ENCODE measurements around the gene PHLDA3.
"Not testable (repeated sequence)": the region's sequence is repeated elsewhere in the genome, so short reads cannot be mapped to it uniquely, and the experiment has no call there.

Gene PHLDA3

DNA sequence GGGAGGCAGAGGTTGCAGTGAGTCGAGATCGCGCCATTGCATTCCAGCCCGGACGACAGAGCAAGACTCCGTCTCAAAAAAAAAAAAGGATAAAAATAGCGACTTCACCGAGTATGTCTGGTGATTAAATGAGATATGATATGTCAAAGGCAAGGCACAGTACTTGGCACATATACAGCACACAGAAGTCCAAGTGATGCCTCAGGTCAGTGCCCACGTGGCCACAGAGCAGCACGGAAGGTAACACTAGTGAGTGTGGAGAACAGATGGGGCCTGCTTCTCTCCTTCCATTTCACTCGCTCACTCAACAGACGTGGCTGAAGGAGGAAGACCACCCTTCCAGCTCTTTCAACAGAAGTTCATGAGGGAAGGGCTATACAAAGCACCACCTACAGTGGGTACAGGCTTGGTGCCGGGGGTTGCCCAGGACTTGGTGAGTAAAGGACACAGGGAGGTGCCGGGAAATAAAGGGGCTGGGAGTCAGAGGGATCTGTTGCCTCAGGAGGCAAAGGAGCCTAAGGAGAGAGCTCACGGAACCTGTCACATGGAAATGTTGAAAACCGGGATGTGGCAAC lies 29.0 kb upstream of the PHLDA3 start:
- no peak overlapping the region for H3K27ac ChIP-seq (ENCODE audit: low read depth, low read length)
- H3K4me1 ChIP-seq (ENCODE audit: control insufficient read depth in 5 of 5, insufficient read depth in 5 of 5, low read length in 5 of 5): peaks cover 16 to 71% (median 63%) of the 10 kb centered on the region in 5 donors
- H3K4me3 ChIP-seq (ENCODE audit: low read depth in 1 of 5, low read length in 5 of 5): no peak overlapping the region
- no peak overlapping the region for H3K9ac ChIP-seq (ENCODE audit: low read length in 5 of 5)
- no peaks in the 10 kb centered on the region for H3K27me3 ChIP-seq (ENCODE audit: control insufficient read depth in 5 of 5, insufficient read depth in 4 of 5, low read length in 5 of 5)
- peaks cover 0 to 37% (median 21%) of the 10 kb centered on the region in 5 donors for H3K36me3 ChIP-seq (ENCODE audit: control insufficient read depth in 5 of 5, insufficient read depth in 5 of 5, low read length in 5 of 5)
- H3K9me3 ChIP-seq (ENCODE audit: control insufficient read depth in 5 of 5, low read length in 5 of 5): no peaks in the 10 kb centered on the region

DNA sequence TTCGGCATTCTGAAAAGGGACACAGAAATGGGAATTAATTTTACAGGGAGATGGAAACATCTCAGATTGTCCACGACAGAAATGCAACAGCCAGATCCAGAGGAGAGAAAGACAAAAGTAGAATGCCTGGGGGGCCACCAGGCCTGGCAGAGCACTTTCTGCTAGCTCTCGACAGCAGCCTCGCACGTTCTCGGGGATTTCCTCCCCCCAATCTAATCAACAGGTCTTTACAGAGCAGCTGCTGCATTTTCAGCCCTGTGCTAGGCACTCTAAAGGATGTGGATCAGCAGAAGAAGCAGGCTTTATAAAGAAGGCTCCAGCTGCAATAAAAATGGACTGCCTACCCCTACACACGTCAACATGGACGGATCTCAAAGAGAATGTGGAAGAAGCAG lies 27.3 kb upstream of the PHLDA3 start:
- H3K27ac ChIP-seq (ENCODE audit: low read depth, low read length): peak overlapping the region; percentile 37
- peaks cover 0 to 45% (median 25%) of the 10 kb centered on the region in 5 donors for H3K36me3 ChIP-seq (ENCODE audit: control insufficient read depth in 5 of 5, insufficient read depth in 5 of 5, low read length in 5 of 5)
- H3K4me3 ChIP-seq (ENCODE audit: low read depth in 1 of 5, low read length in 5 of 5): no peak overlapping the region
- H3K4me1 ChIP-seq (ENCODE audit: control insufficient read depth in 5 of 5, insufficient read depth in 5 of 5, low read length in 5 of 5): peaks cover 16 to 74% (median 67%) of the 10 kb centered on the region in 5 donors
- no peaks in the 10 kb centered on the region for H3K9me3 ChIP-seq (ENCODE audit: control insufficient read depth in 5 of 5, low read length in 5 of 5)
- no peaks in the 10 kb centered on the region for H3K27me3 ChIP-seq (ENCODE audit: control insufficient read depth in 5 of 5, insufficient read depth in 4 of 5, low read length in 5 of 5)
- H3K9ac ChIP-seq (ENCODE audit: low read length in 5 of 5): peak overlapping the region in 2 of 5 donors; percentile 31 to 49

- Histone ChIP-seq H3K4me1 (ENCODE audit: control insufficient read depth in 5 of 5, insufficient read depth in 5 of 5, low read length in 5 of 5) (peaks cover 11 to 73% (median 66%) of the 10 kb centered on the region in 5 donors), H3K9ac (ENCODE audit: low read length in 5 of 5) (peak overlapping the region in 1 of 5 donors; percentile 49), H3K4me3 (ENCODE audit: low read depth in 1 of 5, low read length in 5 of 5) (no peak overlapping the region), H3K9me3 (ENCODE audit: control insufficient read depth in 5 of 5, low read length in 5 of 5) (no peaks in the 10 kb centered on the region), H3K36me3 (ENCODE audit: control insufficient read depth in 5 of 5, insufficient read depth in 5 of 5, low read length in 5 of 5) (peaks cover 0 to 45% (median 25%) of the 10 kb centered on the region in 5 donors), H3K27ac (ENCODE audit: low read depth, low read length) (peak overlapping the region; percentile 37), H3K27me3 (ENCODE audit: control insufficient read depth in 5 of 5, insufficient read depth in 4 of 5, low read length in 5 of 5) (no peaks in the 10 kb centered on the region)
These were observed 26.7 kb upstream of the PHLDA3 start for GRCh38 chr1:201495551-201496295.

- no peak overlapping the region for H3K9ac ChIP-seq (ENCODE audit: low read length in 5 of 5)
- H3K4me3 ChIP-seq (ENCODE audit: low read depth in 1 of 5, low read length in 5 of 5): no peak overlapping the region
- H3K4me1 ChIP-seq (ENCODE audit: control insufficient read depth in 5 of 5, insufficient read depth in 5 of 5, low read length in 5 of 5): peaks cover 13 to 76% (median 71%) of the 10 kb centered on the region in 5 donors
These were observed 25.0 kb upstream of the PHLDA3 start for GRCh38 chr1:201493757-201494617.

GRCh38 chr1:201493026-201493656 lies 24.2 kb upstream of the PHLDA3 start:
- not testable (repeated sequence) for H3K27me3 ChIP-seq (ENCODE audit: control insufficient read depth in 5 of 5, insufficient read depth in 4 of 5, low read length in 5 of 5); H3K4me3 ChIP-seq (ENCODE audit: low read depth in 1 of 5, low read length in 5 of 5); H3K9ac ChIP-seq (ENCODE audit: low read length in 5 of 5); H3K9me3 ChIP-seq (ENCODE audit: control insufficient read depth in 5 of 5, low read length in 5 of 5)
- Histone ChIP-seq H3K36me3 (ENCODE audit: control insufficient read depth in 5 of 5, insufficient read depth in 5 of 5, low read length in 5 of 5) (peaks cover 0 to 51% (median 22%) of the 10 kb centered on the region in 5 donors), H3K27ac (ENCODE audit: low read depth, low read length) (peak overlapping the region; percentile 6), H3K4me1 (ENCODE audit: control insufficient read depth in 5 of 5, insufficient read depth in 5 of 5, low read length in 5 of 5) (peaks cover 17 to 83% (median 74%) of the 10 kb centered on the region in 5 donors)

More at GRCh38 chr1:201493757-201494617, 25.0 kb upstream of the PHLDA3 start:
- Histone ChIP-seq H3K27me3 (ENCODE audit: control insufficient read depth in 5 of 5, insufficient read depth in 4 of 5, low read length in 5 of 5) (no peaks in the 10 kb centered on the region), H3K9me3 (ENCODE audit: control insufficient read depth in 5 of 5, low read length in 5 of 5) (no peaks in the 10 kb centered on the region), H3K27ac (ENCODE audit: low read depth, low read length) (no peak overlapping the region), H3K36me3 (ENCODE audit: control insufficient read depth in 5 of 5, insufficient read depth in 5 of 5, low read length in 5 of 5) (peaks cover 0 to 51% (median 25%) of the 10 kb centered on the region in 5 donors)

GRCh38 chr1:201491896-201492511 lies 23.0 kb upstream of the PHLDA3 start:
- peaks cover 17 to 85% (median 74%) of the 10 kb centered on the region in 5 donors for H3K4me1 ChIP-seq (ENCODE audit: control insufficient read depth in 5 of 5, insufficient read depth in 5 of 5, low read length in 5 of 5)
- no peak overlapping the region for H3K4me3 ChIP-seq (ENCODE audit: low read depth in 1 of 5, low read length in 5 of 5)
- peak overlapping the region; percentile 10 for H3K27ac ChIP-seq (ENCODE audit: low read depth, low read length)
- no peaks in the 10 kb centered on the region for H3K9me3 ChIP-seq (ENCODE audit: control insufficient read depth in 5 of 5, low read length in 5 of 5)
- no peaks in the 10 kb centered on the region for H3K27me3 ChIP-seq (ENCODE audit: control insufficient read depth in 5 of 5, insufficient read depth in 4 of 5, low read length in 5 of 5)
- H3K9ac ChIP-seq (ENCODE audit: low read length in 5 of 5): peak overlapping the region in 1 of 5 donors; percentile 33
- peaks cover 0 to 59% (median 31%) of the 10 kb centered on the region in 5 donors for H3K36me3 ChIP-seq (ENCODE audit: control insufficient read depth in 5 of 5, insufficient read depth in 5 of 5, low read length in 5 of 5)

- no peaks in the 10 kb centered on the region for H3K27me3 ChIP-seq (ENCODE audit: control insufficient read depth in 5 of 5, insufficient read depth in 4 of 5, low read length in 5 of 5)
- no peak overlapping the region for H3K4me3 ChIP-seq (ENCODE audit: low read depth in 1 of 5, low read length in 5 of 5)
- H3K9ac ChIP-seq (ENCODE audit: low read length in 5 of 5): no peak overlapping the region
- no peaks in the 10 kb centered on the region for H3K9me3 ChIP-seq (ENCODE audit: control insufficient read depth in 5 of 5, low read length in 5 of 5)
- peaks cover 14 to 81% (median 67%) of the 10 kb centered on the region in 5 donors for H3K4me1 ChIP-seq (ENCODE audit: control insufficient read depth in 5 of 5, insufficient read depth in 5 of 5, low read length in 5 of 5)
- H3K36me3 ChIP-seq (ENCODE audit: control insufficient read depth in 5 of 5, insufficient read depth in 5 of 5, low read length in 5 of 5): peaks cover 0 to 68% (median 42%) of the 10 kb centered on the region in 5 donors
- H3K27ac ChIP-seq (ENCODE audit: low read depth, low read length): no peak overlapping the region
These were observed 21.7 kb upstream of the PHLDA3 start for GRCh38 chr1:201490708-201491131.

DNA sequence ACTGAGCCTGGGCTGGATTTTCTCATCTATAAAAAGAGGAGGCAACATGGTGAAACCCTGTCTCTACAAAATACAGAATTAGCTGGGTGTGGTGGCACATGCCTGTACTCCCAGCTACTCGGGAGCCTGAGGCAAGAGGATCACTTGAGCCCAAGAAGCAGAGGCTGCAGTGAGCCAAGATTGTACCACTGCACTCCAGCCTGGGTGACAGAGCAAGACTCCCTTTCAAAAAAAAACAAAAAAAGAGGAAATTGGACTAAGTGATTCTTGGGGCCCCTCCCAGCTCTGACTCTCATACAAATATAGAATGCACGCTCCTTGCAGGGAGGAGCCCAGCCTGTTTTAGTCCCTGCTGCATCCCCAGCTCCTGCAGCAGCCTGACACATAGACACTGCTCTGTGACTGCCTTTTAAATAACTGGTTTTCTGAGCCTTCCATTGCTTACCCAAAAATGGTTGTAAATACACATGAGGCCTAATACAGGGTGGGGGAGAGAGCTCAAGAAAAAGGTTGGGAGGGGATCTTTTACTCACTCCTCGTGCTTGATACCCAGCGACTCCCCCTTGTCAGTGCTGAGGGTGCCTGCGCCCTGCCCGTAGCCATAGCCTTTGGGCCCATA lies 20.8 kb upstream of the PHLDA3 start:
- H3K27ac ChIP-seq (ENCODE audit: low read depth, low read length): no peak overlapping the region
- no peaks in the 10 kb centered on the region for H3K27me3 ChIP-seq (ENCODE audit: control insufficient read depth in 5 of 5, insufficient read depth in 4 of 5, low read length in 5 of 5)
- H3K9ac ChIP-seq (ENCODE audit: low read length in 5 of 5): peak overlapping the region in 1 of 5 donors; percentile 26
- H3K9me3 ChIP-seq (ENCODE audit: control insufficient read depth in 5 of 5, low read length in 5 of 5): no peaks in the 10 kb centered on the region
- peaks cover 11 to 76% (median 57%) of the 10 kb centered on the region in 5 donors for H3K4me1 ChIP-seq (ENCODE audit: control insufficient read depth in 5 of 5, insufficient read depth in 5 of 5, low read length in 5 of 5)
- H3K36me3 ChIP-seq (ENCODE audit: control insufficient read depth in 5 of 5, insufficient read depth in 5 of 5, low read length in 5 of 5): peaks cover 0 to 68% (median 43%) of the 10 kb centered on the region in 5 donors
- H3K4me3 ChIP-seq (ENCODE audit: low read depth in 1 of 5, low read length in 5 of 5): no peak overlapping the region
